ENCODE measurements around the gene IST1. TPM values are rescaled to one million over a fixed set of nuclear protein-coding genes. Genes with fewer than 3 reads are reported as not detected.
A peak's percentile ranks its signal among the peaks of the same experiment; 100 is the strongest.
"Not testable (repeated sequence)": the region's sequence is repeated elsewhere in the genome, so short reads cannot be mapped to it uniquely, and the experiment has no call there.

The IST1 gene
- total RNA-seq: 99.6 and 141 TPM in 2 replicates

DNA sequence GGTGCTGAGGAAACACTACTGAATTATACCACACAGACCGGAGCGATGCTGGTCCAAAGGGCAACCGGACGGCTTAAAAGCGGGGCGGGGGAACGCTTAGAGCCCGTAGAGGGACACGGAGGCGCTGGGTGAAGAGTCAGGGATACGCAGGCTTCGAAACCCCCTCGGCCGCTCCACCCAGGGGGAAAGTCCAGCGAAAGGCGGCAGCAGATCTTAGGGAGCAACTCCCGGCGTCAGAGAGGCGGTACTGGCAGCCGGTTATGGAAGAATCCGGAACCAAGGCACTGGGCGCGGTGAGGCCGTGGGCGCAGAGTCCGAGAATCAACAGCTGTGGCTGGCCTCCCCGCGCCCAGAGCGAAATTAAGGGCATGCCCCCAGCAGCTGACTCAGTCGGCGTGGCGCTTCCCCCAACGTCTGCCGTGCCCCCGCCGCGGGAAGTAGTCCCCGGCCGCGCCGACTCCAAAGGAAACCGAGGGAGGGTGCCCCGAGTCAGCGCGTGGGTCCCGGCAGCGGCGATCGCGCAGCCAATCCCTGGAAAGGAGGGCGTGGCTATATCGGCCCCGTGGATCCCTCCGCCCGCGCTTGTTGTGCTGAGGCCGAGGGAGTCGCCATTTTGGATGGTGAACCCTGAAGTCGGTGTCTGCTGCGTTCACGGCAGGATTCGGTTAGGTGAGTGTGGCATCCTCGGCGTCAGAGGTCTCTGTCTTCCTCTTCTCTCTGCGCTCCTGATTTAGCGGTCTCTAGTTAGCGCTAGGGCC, at the start of gene IST1:
IST1 (plus strand) TSS at position 611 of the 758 bp plus-strand sequence. CDS start 20,110 bp downstream, outside the sequence.
- peak; percentile 99 for DNase-seq (ENCODE audit: low read depth in 2 of 2)

GRCh38 chr16:71845639-71846430, 49.5 kb upstream of the IST1 start, which contains the start of gene ATXN1L:
TSS of gene ATXN1L (plus strand) at chr16:71845976. CDS start at chr16:71849741, 3,765 bp downstream.
- peak; percentile 86 to 90 for DNase-seq (ENCODE audit: low read depth in 2 of 2)

DNA sequence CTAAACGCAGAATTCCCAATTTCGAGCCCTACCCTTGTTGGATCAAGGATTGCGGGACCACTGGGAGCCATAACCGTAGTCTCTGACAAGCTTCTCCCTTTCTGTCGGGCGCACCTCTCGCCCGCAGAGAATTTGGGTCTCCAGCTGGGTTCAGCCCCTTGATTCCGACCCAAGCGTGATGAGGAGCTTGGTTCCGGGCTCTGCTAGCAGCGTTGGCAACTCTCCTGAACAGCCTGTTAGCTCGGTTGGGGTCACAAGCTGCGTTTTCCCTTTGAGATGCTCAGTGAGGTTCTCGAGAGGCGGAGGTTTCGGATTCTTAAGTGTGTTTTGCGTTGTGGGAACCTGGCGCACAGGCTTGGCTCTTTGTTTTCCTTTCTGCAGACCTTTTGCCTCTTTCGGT, 48.9 kb upstream of the IST1 start:
- DNase-seq (ENCODE audit: low read depth in 2 of 2): peak; percentile 14 to 45

DNA sequence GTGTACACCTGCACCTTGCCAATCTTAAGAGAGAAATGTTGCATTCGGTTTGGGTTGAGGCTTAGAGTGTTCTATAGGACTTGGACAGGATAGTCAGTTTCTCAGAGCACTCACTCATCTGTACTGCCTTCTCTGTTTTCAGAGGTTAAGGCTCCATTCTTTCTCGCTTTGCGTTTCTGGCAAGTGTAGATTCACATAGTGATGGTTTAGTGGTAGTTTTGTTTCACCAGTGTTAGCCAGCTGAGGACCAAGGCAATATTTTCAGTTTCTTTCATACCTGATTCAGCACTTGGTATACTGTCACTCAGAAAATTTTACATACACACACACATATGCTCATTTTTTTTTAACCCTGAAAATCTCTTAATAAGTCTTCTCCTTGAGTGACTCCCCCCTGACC, 48.2 kb upstream of the IST1 start:
- no peak for DNase-seq (ENCODE audit: low read depth in 2 of 2)

DNA sequence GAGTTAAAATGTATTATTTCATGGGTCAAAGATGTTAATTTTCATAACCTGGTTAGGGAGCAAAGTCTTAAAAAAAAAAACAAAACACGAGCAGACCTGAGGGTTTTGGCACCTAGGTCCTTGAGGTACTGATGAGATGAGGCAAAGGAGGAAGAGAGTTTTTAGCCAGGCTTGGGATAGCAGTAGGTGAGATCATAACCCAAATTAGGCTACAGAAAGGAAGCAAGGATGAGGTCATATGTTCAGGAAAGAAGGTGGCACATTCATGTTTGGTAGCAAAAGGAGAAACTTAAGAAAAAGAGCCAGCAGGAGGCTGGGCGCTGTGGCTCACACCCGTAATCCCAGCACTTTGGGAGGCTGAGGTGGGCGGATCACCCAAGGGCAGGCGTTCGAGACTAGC, 46.7 kb upstream of the IST1 start:
- DNase-seq (ENCODE audit: low read depth in 2 of 2): peak in 1 of 2 donors; percentile 33

GRCh38 chr16:71851746-71852145, 43.6 kb upstream of the IST1 start:
- DNase-seq (ENCODE audit: low read depth in 2 of 2): no peak

DNA sequence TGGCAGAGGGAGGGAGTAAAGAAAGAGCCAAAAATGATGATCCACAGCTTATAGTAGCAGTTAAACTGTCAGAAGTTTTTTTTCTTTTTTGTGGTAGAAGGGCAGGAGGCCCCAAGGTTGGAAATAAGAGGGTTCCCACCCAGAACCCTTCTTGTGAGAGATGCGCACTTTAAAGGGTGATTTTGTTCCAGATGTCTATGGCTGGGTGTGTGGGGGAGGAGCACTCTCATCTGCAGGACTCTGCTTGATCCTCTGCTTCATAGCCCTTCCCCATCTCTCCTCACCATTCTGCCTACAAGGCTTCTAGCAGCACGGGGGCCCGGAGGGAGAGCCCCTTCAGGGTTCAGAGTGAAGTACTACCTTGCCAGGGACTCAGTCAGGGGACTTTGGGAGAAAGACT, 43.2 kb upstream of the IST1 start:
- DNase-seq (ENCODE audit: low read depth in 2 of 2): no peak

GRCh38 chr16:71852561-71852960, 42.8 kb upstream of the IST1 start:
- DNase-seq (ENCODE audit: low read depth in 2 of 2): no peak

GRCh38 chr16:71853413-71853812, 41.9 kb upstream of the IST1 start:
- DNase-seq (ENCODE audit: low read depth in 2 of 2): no peak

DNA sequence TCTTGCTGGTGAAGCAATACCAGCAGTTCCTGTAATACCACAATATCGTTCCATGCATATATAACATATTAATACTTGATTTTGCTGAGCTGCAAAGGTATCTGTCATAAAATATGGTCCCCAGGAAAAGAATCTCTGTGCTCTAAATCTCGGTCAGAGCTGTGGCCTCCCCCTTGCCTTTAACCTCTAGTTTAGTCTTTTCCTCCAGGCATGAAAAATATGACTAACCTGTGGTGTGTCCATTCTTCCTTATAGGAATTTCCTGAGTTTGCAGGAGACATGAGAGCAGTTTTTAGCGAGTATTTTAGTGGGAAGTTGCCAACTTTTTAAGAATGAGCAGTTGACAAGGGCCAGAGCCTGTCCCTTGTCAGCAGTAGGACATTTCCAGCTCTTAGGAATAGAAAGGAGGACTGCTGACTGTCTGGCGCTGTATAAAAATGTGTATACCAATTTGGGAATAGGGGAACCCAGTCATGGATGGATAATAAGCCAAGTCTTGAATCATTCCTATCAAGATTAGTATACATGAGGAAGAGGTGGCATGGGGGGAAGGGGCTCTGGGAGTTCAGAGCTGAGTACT, 40.9 kb upstream of the IST1 start:
- DNase-seq (ENCODE audit: low read depth in 2 of 2): no peak

DNA sequence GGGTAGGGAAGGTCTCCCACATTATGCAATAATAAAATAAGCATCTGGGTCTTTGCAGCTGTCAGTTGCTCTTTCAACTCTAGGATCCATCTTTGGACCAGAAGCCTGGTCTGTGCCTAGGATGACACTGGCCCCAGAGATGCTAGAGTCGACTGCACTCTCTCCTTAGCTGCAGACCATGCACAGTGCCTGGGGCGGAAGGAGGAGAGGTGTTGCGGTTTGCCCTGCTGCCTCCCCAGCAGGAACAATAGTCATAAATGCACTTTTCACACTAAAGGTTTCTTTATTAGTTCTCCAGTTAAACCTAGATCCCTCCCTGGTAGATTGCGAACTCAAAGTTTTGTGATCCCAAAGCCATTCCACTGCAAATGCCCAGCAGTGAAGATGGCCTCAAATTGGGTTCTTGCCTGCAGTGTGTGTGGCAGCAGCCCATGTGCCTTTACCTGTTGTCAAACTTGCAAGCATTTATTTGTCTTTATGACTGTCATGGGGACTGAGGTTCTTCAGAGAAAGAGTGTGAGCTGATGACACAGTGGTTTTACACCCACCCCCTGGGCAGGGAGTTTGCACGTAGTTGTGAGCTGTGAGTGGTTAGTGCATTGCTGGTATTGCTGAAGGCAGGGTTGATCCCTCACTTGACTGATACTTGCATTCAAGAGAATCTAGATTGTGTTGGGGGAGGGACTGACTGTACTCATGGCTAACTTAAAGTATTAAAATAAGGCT, 39.2 kb upstream of the IST1 start:
- DNase-seq (ENCODE audit: low read depth in 2 of 2): no peak

GRCh38 chr16:71859762-71860521, 35.4 kb upstream of the IST1 start:
- DNase-seq (ENCODE audit: low read depth in 2 of 2): no peak

DNA sequence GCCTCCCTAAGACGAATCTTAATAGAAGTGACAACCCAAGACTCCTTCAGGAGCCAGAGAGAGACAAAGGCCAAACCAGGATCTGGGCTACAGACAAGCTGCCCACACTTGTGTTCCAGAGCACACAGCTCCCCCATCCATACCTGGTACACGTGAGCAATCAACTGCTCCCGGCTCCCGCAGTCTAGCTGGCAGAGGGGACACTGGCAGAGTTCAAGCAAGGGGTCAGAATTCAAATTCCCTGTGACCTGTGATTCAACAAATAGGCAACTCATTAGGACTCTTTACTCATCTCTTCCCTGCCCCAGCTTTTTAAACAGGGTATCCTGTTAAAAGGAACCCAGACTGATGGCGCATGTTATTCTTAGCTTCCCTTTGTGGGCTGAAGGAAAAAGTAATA, 31.3 kb upstream of the IST1 start:
- DNase-seq (ENCODE audit: low read depth in 2 of 2): no peak

GRCh38 chr16:71865173-71865863, 30.0 kb upstream of the IST1 start:
- no peak for DNase-seq (ENCODE audit: low read depth in 2 of 2)

DNA sequence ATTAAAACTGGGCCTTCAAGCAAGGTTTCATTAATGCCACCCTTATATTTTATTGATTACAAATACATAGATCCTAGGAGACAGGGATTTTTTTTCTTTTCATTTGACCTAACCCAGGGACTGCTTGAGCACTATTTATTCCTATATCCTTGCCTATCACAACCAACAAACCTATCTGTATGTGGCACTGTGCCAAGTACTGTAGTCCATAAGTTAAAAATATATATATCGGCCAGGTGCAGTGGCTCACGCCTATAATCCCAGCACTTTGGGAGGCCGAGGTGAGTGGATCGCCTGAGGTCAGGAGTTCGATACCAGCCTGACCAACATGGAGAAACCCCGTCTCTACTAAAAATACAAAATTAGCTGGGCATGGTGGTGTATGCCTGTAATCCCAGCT, 28.2 kb upstream of the IST1 start:
- DNase-seq (ENCODE audit: low read depth in 2 of 2): not testable (repeated sequence)

DNA sequence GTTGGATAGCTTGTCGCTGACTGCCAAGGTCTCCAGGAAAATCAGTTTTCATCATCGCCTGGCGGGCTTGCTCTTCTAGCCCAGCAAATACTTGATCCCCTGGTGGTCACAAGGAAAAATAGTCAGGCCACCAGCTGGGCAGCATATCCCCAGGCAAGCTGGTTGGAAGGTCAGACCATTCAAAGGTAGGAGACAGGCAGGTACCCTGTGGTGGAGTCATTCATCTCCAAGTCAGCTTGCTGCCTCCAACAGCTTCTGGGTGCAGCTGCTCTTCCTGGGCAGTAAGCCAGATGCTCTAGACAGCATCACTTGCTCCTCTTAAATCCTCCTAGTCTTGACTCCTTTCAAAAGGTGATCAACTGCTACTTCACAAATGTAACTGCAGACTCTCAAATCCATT, 27.4 kb upstream of the IST1 start:
- no peak for DNase-seq (ENCODE audit: low read depth in 2 of 2)

- no peak for DNase-seq (ENCODE audit: low read depth in 2 of 2)
Observed at GRCh38 chr16:71869089-71869488, 26.2 kb upstream of the IST1 start.

- no peak for DNase-seq (ENCODE audit: low read depth in 2 of 2)
Observed at GRCh38 chr16:71870818-71871217, 24.5 kb upstream of the IST1 start.

- no peak for DNase-seq (ENCODE audit: low read depth in 2 of 2)
Observed at GRCh38 chr16:71873199-71873598, 22.1 kb upstream of the IST1 start.

DNA sequence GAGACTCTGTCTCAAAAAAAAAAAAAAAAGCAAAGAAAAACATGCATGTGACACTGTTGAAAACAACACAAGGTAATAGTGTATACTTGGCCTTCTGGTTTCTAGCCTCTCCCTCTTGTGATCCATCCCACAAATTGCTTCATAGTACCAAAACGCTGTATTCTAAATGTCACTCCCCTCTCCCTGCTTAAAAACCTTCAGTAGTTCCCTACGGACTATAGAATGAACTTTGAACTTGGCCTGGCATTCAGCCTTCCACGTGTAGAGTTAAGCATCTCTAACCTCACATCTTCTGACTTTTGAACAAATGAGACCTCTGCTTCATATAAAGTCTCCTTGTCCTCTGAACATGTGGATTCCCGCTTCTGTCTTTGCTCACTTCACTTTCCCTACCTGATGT, 16.4 kb upstream of the IST1 start:
- DNase-seq (ENCODE audit: low read depth in 2 of 2): no peak
